IMR-90 (cell line): ENCODE results near the gene CFAP298. TPM values are rescaled to one million over a fixed set of nuclear protein-coding genes. Genes with fewer than 3 reads are reported as not detected.

Experiments
- ATAC-seq: fragments of 200-7000 bp; cut with Tn5 transposase; 2 replicates; pipeline ENCODE4 v1.9.1; 2020; ENCODE audit warnings: low read depth, mild to moderate bottlenecking, moderate library complexity
- BruUV-seq: library from RNA; stranded (reverse); fragments of 400-500 nt; replicated peaks from 2 replicates; lab custom pipeline; 2021; lab: Mats Ljungman, UMichigan
- CTCF ChIA-PET: fragments of 300-600 bp; formaldehyde crosslinking; extraction: SDS; loops from one replicate; lab custom pipeline; 2021; ENCODE audit warnings: antibody characterized with exemption; lab: Yijun Ruan, JAX
- POLR2A ChIA-PET: fragments of 300-600 bp; sonication (Branson Sonifier 250); formaldehyde crosslinking; loops from one replicate; lab custom pipeline; 2022; ENCODE audit warnings: antibody characterized with exemption; ENCODE audit not compliant: unreplicated experiment; lab: Charles Lee
- DNase-seq: peaks from one replicate; pipeline ENCODE4 v3.0.0; 2013
- H2AFZ ChIP-seq: replicated peaks from 2 replicates; pipeline ENCODE3; 2013; ENCODE audit warnings: low read length, mild to moderate bottlenecking; ENCODE audit not compliant: poor library complexity
- H2AK5ac ChIP-seq: 2 replicates; pipeline ENCODE4 v1.6.1; 2013; ENCODE audit warnings: low read depth, low read length, inconsistent platforms
- H2AK9ac ChIP-seq: replicated peaks from 2 replicates; pipeline ENCODE3; 2013; ENCODE audit warnings: mild to moderate bottlenecking, low read depth, low read length, moderate library complexity; ENCODE audit not compliant: poor library complexity
- H2BK120ac ChIP-seq: 2 replicates; pipeline ENCODE4 v1.6.1; 2013; ENCODE audit warnings: low read depth, low read length, inconsistent platforms
- H2BK15ac ChIP-seq: 3 replicates; pipeline ENCODE4 v1.6.1; 2013; ENCODE audit warnings: low read depth, low read length, inconsistent platforms
- H2BK20ac ChIP-seq: 2 replicates; pipeline ENCODE4 v1.6.1; 2013; ENCODE audit warnings: low read depth, mild to moderate bottlenecking, inconsistent platforms, low read length, moderate library complexity
- H2BK5ac ChIP-seq: 2 replicates; pipeline ENCODE4 v1.6.1; 2013; ENCODE audit warnings: mild to moderate bottlenecking, low read depth, low read length, inconsistent platforms; ENCODE audit not compliant: poor library complexity, severe bottlenecking
- H3K14ac ChIP-seq: replicated peaks from 2 replicates; pipeline ENCODE4 v1.6.1; 2013; ENCODE audit warnings: low read depth, low read length, inconsistent platforms
- H3K18ac ChIP-seq: 2 replicates; pipeline ENCODE4 v1.6.1; 2013; ENCODE audit warnings: low read depth, low read length, control low read depth
- H3K23ac ChIP-seq: 2 replicates; pipeline ENCODE4 v1.6.1; 2013; ENCODE audit warnings: low read depth, low read length, inconsistent platforms
- H3K27ac ChIP-seq: 2 replicates; pipeline ENCODE4 v1.5.1; 2013; ENCODE audit warnings: mild to moderate bottlenecking, control low read depth, low read length; ENCODE audit not compliant: insufficient read depth
- H3K27me3 ChIP-seq: 2 replicates; pipeline ENCODE4 v1.6.1; 2013; ENCODE audit warnings: low read length; ENCODE audit not compliant: control insufficient read depth, insufficient read depth
- H3K36me3 ChIP-seq: 2 replicates; pipeline ENCODE4 v1.6.1; 2013; ENCODE audit warnings: low read length, mixed read lengths; ENCODE audit not compliant: control insufficient read depth, insufficient read depth
- H3K4ac ChIP-seq: 2 replicates; pipeline ENCODE4 v1.6.1; 2013; ENCODE audit warnings: low read depth, low read length, inconsistent platforms
- H3K4me1 ChIP-seq: 2 replicates; pipeline ENCODE4 v1.6.1; 2013; ENCODE audit warnings: low read length, mixed read lengths; ENCODE audit not compliant: control insufficient read depth, insufficient read depth
- H3K4me2 ChIP-seq: 2 replicates; pipeline ENCODE4 v1.6.1; 2013; ENCODE audit warnings: low read depth, mild to moderate bottlenecking, control low read depth, low read length, moderate library complexity
- H3K4me3 ChIP-seq: 2 replicates; pipeline ENCODE4 v1.5.1; 2013; ENCODE audit warnings: low read depth, mild to moderate bottlenecking, control low read depth, low read length, moderate library complexity; ENCODE audit not compliant: insufficient read depth
- H3K56ac ChIP-seq: 2 replicates; pipeline ENCODE4 v1.6.1; 2013; ENCODE audit warnings: low read length, inconsistent platforms; ENCODE audit not compliant: insufficient read depth; ENCODE audit errors: extremely low read depth
- H3K79me1 ChIP-seq, 2 experiments: 2 replicates each; pipeline ENCODE4 v1.6.1; 2013; ENCODE audit warnings: low read length in 2 of 2, inconsistent platforms in 1 of 2, low read depth in 1 of 2
- H3K9ac ChIP-seq: 2 replicates; pipeline ENCODE4 v1.6.1; 2013; ENCODE audit warnings: low read depth, low read length, control low read depth
- H3K9me1 ChIP-seq: 2 replicates; pipeline ENCODE4 v1.6.1; 2013; ENCODE audit warnings: low read length, inconsistent platforms; ENCODE audit not compliant: insufficient read depth
- H3K9me3 ChIP-seq: 2 replicates; pipeline ENCODE4 v1.6.1; 2013; ENCODE audit warnings: low read length; ENCODE audit not compliant: control insufficient read depth, insufficient read depth
- H4K20me1 ChIP-seq: 2 replicates; pipeline ENCODE4 v1.6.1; 2013; ENCODE audit warnings: low read length, inconsistent platforms; ENCODE audit not compliant: insufficient read depth
- H4K5ac ChIP-seq: 2 replicates; pipeline ENCODE4 v1.6.1; 2013; ENCODE audit warnings: mild to moderate bottlenecking, low read depth, low read length, control low read depth
- H4K8ac ChIP-seq, 2 experiments: 2 replicates each; pipeline ENCODE4 v1.6.1; 2013; ENCODE audit warnings: low read depth in 2 of 2, low read length in 2 of 2, control low read depth in 1 of 2, inconsistent platforms in 1 of 2
- H4K91ac ChIP-seq: 2 replicates; pipeline ENCODE4 v1.6.1; 2013; ENCODE audit warnings: low read depth, low read length, inconsistent platforms; ENCODE audit not compliant: insufficient read depth
- BHLHE40 ChIP-seq: fragments of 150-350 bp; IDR thresholded peaks from 2 replicates; pipeline ENCODE4 v1.6.1; 2016; ENCODE audit warnings: mild to moderate bottlenecking, low read depth, low read length
- CEBPB ChIP-seq: IDR thresholded peaks from 2 replicates; pipeline ENCODE4 v1.6.1; 2012; ENCODE audit warnings: low read depth, low read length, improper control_type of control experiment
- CHD1 ChIP-seq: IDR thresholded peaks from 2 replicates; pipeline ENCODE4 v1.6.1; 2012; ENCODE audit warnings: low read depth, low read length, improper control_type of control experiment
- CTCF ChIP-seq: conservative IDR thresholded peaks from 2 replicates; pipeline ENCODE4 v1.5.1; 2012; ENCODE audit warnings: mild to moderate bottlenecking, low read depth, low read length, improper control_type of control experiment
- ELK1 ChIP-seq: fragments of 150-350 bp; IDR thresholded peaks from 2 replicates; pipeline ENCODE4 v1.6.1; 2016; ENCODE audit warnings: low read depth, mild to moderate bottlenecking, low read length, moderate library complexity, borderline replicate concordance
- FOS ChIP-seq: fragments of 150-350 bp; IDR thresholded peaks from 2 replicates; pipeline ENCODE4 v1.6.1; 2016; ENCODE audit warnings: low read depth, low read length
- MAFK ChIP-seq: IDR thresholded peaks from 2 replicates; pipeline ENCODE4 v1.6.1; 2012; ENCODE audit warnings: low read depth, low read length, improper control_type of control experiment
- MAZ ChIP-seq: IDR thresholded peaks from 2 replicates; pipeline ENCODE4 v1.6.1; 2012; ENCODE audit warnings: low read depth, mild to moderate bottlenecking, low read length, improper control_type of control experiment, moderate library complexity, borderline replicate concordance
- MXI1 ChIP-seq: IDR thresholded peaks from 2 replicates; pipeline ENCODE4 v1.6.1; 2012; ENCODE audit warnings: low read depth, mild to moderate bottlenecking, low read length, moderate library complexity, borderline replicate concordance
- NFE2L2 ChIP-seq: fragments of 150-350 bp; IDR thresholded peaks from 2 replicates; pipeline ENCODE4 v1.6.1; 2016; ENCODE audit warnings: low read depth, mild to moderate bottlenecking, low read length
- POLR2A ChIP-seq: IDR thresholded peaks from 2 replicates; pipeline ENCODE4 v1.6.1; 2012; ENCODE audit warnings: mild to moderate bottlenecking, low read depth, low read length
- RAD21 ChIP-seq: IDR thresholded peaks from 2 replicates; pipeline ENCODE4 v1.6.1; 2012; ENCODE audit warnings: low read length, improper control_type of control experiment
- RCOR1 ChIP-seq: IDR thresholded peaks from 2 replicates; pipeline ENCODE4 v1.6.1; 2012; ENCODE audit warnings: mild to moderate bottlenecking, low read length, improper control_type of control experiment; ENCODE audit not compliant: insufficient replicate concordance
- RFX5 ChIP-seq: IDR thresholded peaks from 2 replicates; pipeline ENCODE4 v1.8.0; 2012; ENCODE audit warnings: low read depth, mild to moderate bottlenecking, low read length, moderate library complexity
- SMC3 ChIP-seq: fragments of 150-350 bp; IDR thresholded peaks from 2 replicates; pipeline ENCODE4 v1.6.1; 2016; ENCODE audit warnings: low read depth, mild to moderate bottlenecking, antibody characterized with exemption, low read length, moderate library complexity
- USF2 ChIP-seq: fragments of 150-350 bp; IDR thresholded peaks from 2 replicates; pipeline ENCODE4 v1.6.1; 2017; ENCODE audit warnings: mild to moderate bottlenecking, antibody characterized with exemption, low read length, low read depth
- WGBS, 2 experiments: methylation state at CpG; one replicate each; pipeline versions ENCODE4 v1.1.5 to v1.1.7; 2013; ENCODE audit warnings: missing lambda C conversion rate in 2 of 2; ENCODE audit not compliant: insufficient read length in 1 of 2; ENCODE audit errors: extremely low coverage in 2 of 2; 5-methylcytosine and 5-hydroxymethylcytosine counted together
- dilution Hi-C: fragments of 300-500 bp; cut with HindIII; formaldehyde crosslinking; loops from one replicate; pipeline ENCODE4 v1.14.3; 2018; ENCODE audit warnings: low sequenced_read_pairs; ENCODE audit not compliant: unreplicated experiment
- in situ Hi-C: fragments of 300-500 bp; cut with MboI; formaldehyde crosslinking; loops from 3 replicates; pipeline ENCODE4 v1.14.3; 2019; ENCODE audit warnings: low sequenced_read_pairs, inconsistent platforms, mixed read lengths
- intact Hi-C: fragments of 100-400 bp; cut with micrococcal nuclease; formaldehyde crosslinking; loops from 2 replicates; pipeline ENCODE4 v1.10.0; 2022
- polyA plus RNA-seq, 3 experiments: library from polyadenylated mRNA; depleted of rRNA; stranded (reverse); fragments of >200 nt; gene quantifications; 2 replicates each; pipeline ENCODE4 v1.2.3, GENCODE V29; 2012; ENCODE audit warnings: low replicate concordance in 1 of 3
- total RNA-seq: library from RNA; depleted of rRNA; stranded (reverse); fragments of >200 nt; gene quantifications from 2 replicates; pipeline ENCODE4 v1.2.3, GENCODE V29; 2012

CFAP298 gene
- total and polyA plus RNA-seq, 2 of the 4 experiments (the other 2 are of a cell fraction), result 8.1 to 25.7 TPM

GRCh38 chr21:32585042-32585710 is 27.0 kb downstream of the CFAP298 start, which contains the start of gene TCP10L:
TSS of gene TCP10L (minus strand) at chr21:32585523. CDS start at chr21:32584304, 1,219 bp downstream.
- no peak for ATAC-seq
- no peak within 1 kb of the TSS for H3K27ac ChIP-seq
- H2BK5ac ChIP-seq, result no peak within 1 kb of the TSS
- H2AK9ac ChIP-seq, result no peak within 1 kb of the TSS
- TF ChIP-seq FOS, result no peak
- TF ChIP-seq ELK1, result no peak
- no peak for TF ChIP-seq BHLHE40
- TF ChIP-seq NFE2L2, result no peak
- TF ChIP-seq RFX5, result no peak
- no peak for TF ChIP-seq USF2
- no peak for TF ChIP-seq RCOR1
- no peak for TF ChIP-seq CTCF
- TF ChIP-seq CEBPB, result no peak
- no peak for TF ChIP-seq RAD21
- TF ChIP-seq POLR2A, result no peak
- TF ChIP-seq MXI1, result no peak
- TF ChIP-seq MAZ, result no peak
- TF ChIP-seq MAFK, result no peak
- TF ChIP-seq CHD1, result no peak
- TF ChIP-seq SMC3, result no peak
- dilution Hi-C loops (no loop called here), in situ Hi-C loops (no loop called here), intact Hi-C loops (no loop called here)
- H3K27me3 ChIP-seq, result peaks cover 27% of the 10 kb centered on the region
- no peak within 1 kb of the TSS for H2AFZ ChIP-seq
- H2BK20ac ChIP-seq, result no peak within 1 kb of the TSS
- no peak within 1 kb of the TSS for H3K14ac ChIP-seq
- H4K20me1 ChIP-seq, result no peaks in the 10 kb centered on the region
- H3K79me1 ChIP-seq, result no peaks in the 10 kb centered on the region
- H3K9me3 ChIP-seq, result no peaks in the 10 kb centered on the region
- DNase-seq, result no peak
- no peak within 1 kb of the TSS for H4K5ac ChIP-seq
- H3K56ac ChIP-seq, result no peak within 1 kb of the TSS
- H3K23ac ChIP-seq, result no peak within 1 kb of the TSS
- H3K4me3 ChIP-seq, result no peak within 1 kb of the TSS
- no peak within 1 kb of the TSS for H3K4ac ChIP-seq
- H3K18ac ChIP-seq, result no peak within 1 kb of the TSS
- ChIA-PET POLR2A (no interaction called here), CTCF (interaction anchor here (1.0 kb wide), 1 partner anchor 15 kb away, joined by 3 read pairs; no protein-coding TSS in a partner anchor)
- H3K4me2 ChIP-seq, result no peak within 1 kb of the TSS
- H3K4me1 ChIP-seq, result no peaks in the 10 kb centered on the region
- 79% methylated on average over 8 of the region's 17 CpGs; no CpG with 5 or more reads in 1 of the 2 experiments for WGBS, 2 experiments
- no peak within 1 kb of the TSS for H3K9ac ChIP-seq
- H4K8ac ChIP-seq, result no peak within 1 kb of the TSS
- BruUV-seq, result no TSS peak
- H2AK5ac ChIP-seq, result no peak within 1 kb of the TSS
- no peaks in the 10 kb centered on the region for H3K9me1 ChIP-seq
- no peaks in the 10 kb centered on the region for H3K36me3 ChIP-seq
- no peak within 1 kb of the TSS for H2BK120ac ChIP-seq
- H2BK15ac ChIP-seq, result no peak within 1 kb of the TSS
- H4K91ac ChIP-seq, result no peak within 1 kb of the TSS
